ENCODE measurements around the gene TANC1. TPM values are rescaled to one million over a fixed set of nuclear protein-coding genes. Genes with fewer than 3 reads are reported as not detected.

TANC1 gene
- polyA plus RNA-seq, 1 donor (not counting 4 experiments of a cell fraction or from before 2014, with no cell fraction given): 33.5 TPM

- TF ChIP-seq CTCF (optimal IDR thresholded peaks at IDR 0.05 in 1 of 3, IDR thresholded peaks at IDR 0.05 in 1 of 3, conservative IDR thresholded peaks at IDR 0.05 in 1 of 3; ENCODE audit: extremely low read depth in 1 of 3, insufficient read depth in 2 of 3, low read length in 3 of 3): no peak
- no peak for TF ChIP-seq EZH2 (IDR thresholded peaks at IDR 0.05; ENCODE audit: low read length)
- H3K79me2 ChIP-seq (ENCODE audit: control insufficient read depth, insufficient read depth, low read length): no peaks in the 10 kb centered on the region
- H3K9ac ChIP-seq (ENCODE audit: control insufficient read depth, extremely low read depth, insufficient read depth, low read length): no peak overlapping the region
- H4K20me1 ChIP-seq (ENCODE audit: control insufficient read depth, extremely low read depth, insufficient read depth, low read length): no peaks in the 10 kb centered on the region
- DNase-seq (ENCODE audit: low read depth, low spot score) (no peak), FAIRE-seq (no peak)
- H3K4me1 ChIP-seq (ENCODE audit: control insufficient read depth, extremely low read depth, insufficient read depth, low read length): no peaks in the 10 kb centered on the region
- no peak overlapping the region for H3K4me2 ChIP-seq (ENCODE audit: control insufficient read depth, extremely low read depth, insufficient read depth, low read depth, low read length)
- peaks cover 26 to 31% of the 10 kb centered on the region in 2 experiments for H3K36me3 ChIP-seq (ENCODE audit: control insufficient read depth in 2 of 2, extremely low read depth in 1 of 2, insufficient read depth in 2 of 2, low read length in 2 of 2)
- H3K9me3 ChIP-seq (ENCODE audit: control insufficient read depth, low read depth, low read length): no peaks in the 10 kb centered on the region
- H3K9me1 ChIP-seq (ENCODE audit: control insufficient read depth, extremely low read depth, insufficient read depth, low read length): no peaks in the 10 kb centered on the region
- dilution Hi-C loops (cut with MboI; ENCODE audit: extremely low pct_ligation_motif_present, low sequenced_read_pairs): no loop called here
- no peak overlapping the region for H2AFZ ChIP-seq (ENCODE audit: control insufficient read depth, low read length)
- H3K4me3 ChIP-seq (ENCODE audit: control insufficient read depth in 2 of 3, extremely low read depth in 1 of 3, insufficient read depth in 2 of 3, low read depth in 1 of 3, low read length in 3 of 3): no peak overlapping the region
- H3K27me3 ChIP-seq (ENCODE audit: control insufficient read depth, extremely low read depth, insufficient read depth, low read length): no peaks in the 10 kb centered on the region
- H3K27ac ChIP-seq (ENCODE audit: control insufficient read depth, insufficient read depth, low read length): no peak overlapping the region
Observed at GRCh38 chr2:159200498-159200897, 232.1 kb downstream of the TANC1 start.

- no peak overlapping the region for H3K27ac ChIP-seq (ENCODE audit: control insufficient read depth, insufficient read depth, low read length)
- TF ChIP-seq EZH2 (IDR thresholded peaks at IDR 0.05; ENCODE audit: low read length) (no peak), CTCF (optimal IDR thresholded peaks at IDR 0.05 in 1 of 3, IDR thresholded peaks at IDR 0.05 in 1 of 3, conservative IDR thresholded peaks at IDR 0.05 in 1 of 3; ENCODE audit: extremely low read depth in 1 of 3, insufficient read depth in 2 of 3, low read length in 3 of 3) (no peak)
- no peaks in the 10 kb centered on the region for H3K9me1 ChIP-seq (ENCODE audit: control insufficient read depth, extremely low read depth, insufficient read depth, low read length)
- dilution Hi-C loops (cut with MboI; ENCODE audit: extremely low pct_ligation_motif_present, low sequenced_read_pairs): no loop called here
- no peaks in the 10 kb centered on the region for H3K9me3 ChIP-seq (ENCODE audit: control insufficient read depth, low read depth, low read length)
- H3K4me3 ChIP-seq (ENCODE audit: control insufficient read depth in 2 of 3, extremely low read depth in 1 of 3, insufficient read depth in 2 of 3, low read depth in 1 of 3, low read length in 3 of 3): no peak overlapping the region
- H3K27me3 ChIP-seq (ENCODE audit: control insufficient read depth, extremely low read depth, insufficient read depth, low read length): no peaks in the 10 kb centered on the region
- no peak overlapping the region for H3K4me2 ChIP-seq (ENCODE audit: control insufficient read depth, extremely low read depth, insufficient read depth, low read depth, low read length)
- H3K9ac ChIP-seq (ENCODE audit: control insufficient read depth, extremely low read depth, insufficient read depth, low read length): no peak overlapping the region
- H3K36me3 ChIP-seq (ENCODE audit: control insufficient read depth in 2 of 2, extremely low read depth in 1 of 2, insufficient read depth in 2 of 2, low read length in 2 of 2): peaks cover 23 to 36% of the 10 kb centered on the region in 2 experiments
- no peaks in the 10 kb centered on the region for H3K4me1 ChIP-seq (ENCODE audit: control insufficient read depth, extremely low read depth, insufficient read depth, low read length)
- DNase-seq (ENCODE audit: low read depth, low spot score) (no peak), FAIRE-seq (no peak)
- H2AFZ ChIP-seq (ENCODE audit: control insufficient read depth, low read length): no peak overlapping the region
- H4K20me1 ChIP-seq (ENCODE audit: control insufficient read depth, extremely low read depth, insufficient read depth, low read length): no peaks in the 10 kb centered on the region
- no peaks in the 10 kb centered on the region for H3K79me2 ChIP-seq (ENCODE audit: control insufficient read depth, insufficient read depth, low read length)
Observed at GRCh38 chr2:159201360-159202063, 233.1 kb downstream of the TANC1 start.
